KMS-11 (cell line): ENCODE data around the gene PPP1R3A.
"Not testable (repeated sequence)": the region's sequence is repeated elsewhere in the genome, so short reads cannot be mapped to it uniquely, and the experiment has no call there.

Source experiments
- H2AFZ ChIP-seq: fragments of 200-600 bp; sonication (generic); 2 replicates; pipeline ENCODE4 v1.6.1; 2016; ENCODE audit warnings: antibody characterized with exemption, mixed run types, low read depth
- H3K27ac ChIP-seq: fragments of 200-600 bp; sonication (generic); 2 replicates; pipeline ENCODE4 v1.6.1; 2016; ENCODE audit warnings: mild to moderate bottlenecking, mixed run types
- H3K27me3 ChIP-seq: fragments of 200-600 bp; sonication (generic); 2 replicates; pipeline ENCODE4 v1.6.1; 2017; ENCODE audit warnings: mild to moderate bottlenecking, low read depth, mixed run types, moderate library complexity; ENCODE audit not compliant: insufficient read depth
- H3K36me3 ChIP-seq: fragments of 200-600 bp; sonication (generic); 2 replicates; pipeline ENCODE4 v1.6.1; 2017; ENCODE audit warnings: mild to moderate bottlenecking, mixed run types; ENCODE audit not compliant: insufficient read depth
- H3K4me1 ChIP-seq: fragments of 200-600 bp; sonication (generic); 2 replicates; pipeline ENCODE4 v1.6.1; 2016; ENCODE audit warnings: mild to moderate bottlenecking, low read depth, mixed run types; ENCODE audit not compliant: poor library complexity, severe bottlenecking
- H3K4me2 ChIP-seq: fragments of 200-600 bp; sonication (generic); 2 replicates; pipeline ENCODE4 v1.7.0; 2016; ENCODE audit warnings: mild to moderate bottlenecking, mixed run types
- H3K4me3 ChIP-seq: fragments of 200-600 bp; sonication (generic); IDR thresholded peaks from 2 replicates; pipeline ENCODE4 v1.6.1; 2017; ENCODE audit warnings: low read depth, low read length, mixed read lengths; ENCODE audit not compliant: insufficient read depth
- H3K79me2 ChIP-seq: fragments of 200-600 bp; sonication (generic); 2 replicates; pipeline ENCODE4 v1.6.1; 2016; ENCODE audit warnings: low read depth, mixed run types; ENCODE audit not compliant: insufficient read depth
- H3K9ac ChIP-seq: fragments of 200-600 bp; sonication (generic); 2 replicates; pipeline ENCODE4 v1.6.1; 2016; ENCODE audit warnings: mild to moderate bottlenecking, mixed run types
- H4K20me1 ChIP-seq: fragments of 200-600 bp; sonication (generic); 2 replicates; pipeline ENCODE4 v1.6.1; 2016; ENCODE audit warnings: mild to moderate bottlenecking, mixed run types; ENCODE audit not compliant: insufficient read depth
- TF ChIP-seq, protein P1 (sequence below): fragments of 200-600 bp; sonication (generic); conservative IDR thresholded peaks from 2 replicates; pipeline ENCODE4 v1.6.1; 2017; ENCODE audit warnings: low read depth, mild to moderate bottlenecking, antibody characterized with exemption, low read length, moderate library complexity, mixed read lengths

The PPP1R3A gene

DNA sequence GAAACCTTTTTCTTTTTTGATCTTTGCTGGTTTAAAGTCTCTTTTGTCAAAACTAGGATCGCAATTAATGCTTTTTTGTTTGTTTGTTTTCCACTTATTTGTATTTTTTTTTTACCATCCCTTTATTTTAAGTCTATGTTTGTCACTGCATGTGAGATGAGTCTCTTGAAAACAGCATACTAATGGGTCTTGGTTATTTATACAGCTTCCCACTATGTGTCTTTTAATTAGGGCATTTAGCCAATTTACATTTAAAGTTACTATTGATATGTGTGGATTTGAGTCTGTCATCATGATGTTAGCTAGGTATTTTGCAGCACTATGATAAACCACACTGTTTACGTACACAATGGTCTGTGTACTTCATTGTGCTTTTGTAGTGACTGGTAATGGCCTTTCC lies 34.7 kb upstream of the PPP1R3A start:
- Histone ChIP-seq H3K4me3 (no peak overlapping the region), H3K4me1 (no peaks in the 10 kb centered on the region), H2AFZ (no peak overlapping the region), H3K27ac (no peak overlapping the region), H4K20me1 (no peaks in the 10 kb centered on the region), H3K27me3 (no peaks in the 10 kb centered on the region), H3K4me2 (no peak overlapping the region), H3K36me3 (no peaks in the 10 kb centered on the region), H3K79me2 (no peaks in the 10 kb centered on the region), H3K9ac (no peak overlapping the region)
- TF ChIP-seq, protein P1, sequence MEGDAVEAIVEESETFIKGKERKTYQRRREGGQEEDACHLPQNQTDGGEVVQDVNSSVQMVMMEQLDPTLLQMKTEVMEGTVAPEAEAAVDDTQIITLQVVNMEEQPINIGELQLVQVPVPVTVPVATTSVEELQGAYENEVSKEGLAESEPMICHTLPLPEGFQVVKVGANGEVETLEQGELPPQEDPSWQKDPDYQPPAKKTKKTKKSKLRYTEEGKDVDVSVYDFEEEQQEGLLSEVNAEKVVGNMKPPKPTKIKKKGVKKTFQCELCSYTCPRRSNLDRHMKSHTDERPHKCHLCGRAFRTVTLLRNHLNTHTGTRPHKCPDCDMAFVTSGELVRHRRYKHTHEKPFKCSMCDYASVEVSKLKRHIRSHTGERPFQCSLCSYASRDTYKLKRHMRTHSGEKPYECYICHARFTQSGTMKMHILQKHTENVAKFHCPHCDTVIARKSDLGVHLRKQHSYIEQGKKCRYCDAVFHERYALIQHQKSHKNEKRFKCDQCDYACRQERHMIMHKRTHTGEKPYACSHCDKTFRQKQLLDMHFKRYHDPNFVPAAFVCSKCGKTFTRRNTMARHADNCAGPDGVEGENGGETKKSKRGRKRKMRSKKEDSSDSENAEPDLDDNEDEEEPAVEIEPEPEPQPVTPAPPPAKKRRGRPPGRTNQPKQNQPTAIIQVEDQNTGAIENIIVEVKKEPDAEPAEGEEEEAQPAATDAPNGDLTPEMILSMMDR = no peak

DNA sequence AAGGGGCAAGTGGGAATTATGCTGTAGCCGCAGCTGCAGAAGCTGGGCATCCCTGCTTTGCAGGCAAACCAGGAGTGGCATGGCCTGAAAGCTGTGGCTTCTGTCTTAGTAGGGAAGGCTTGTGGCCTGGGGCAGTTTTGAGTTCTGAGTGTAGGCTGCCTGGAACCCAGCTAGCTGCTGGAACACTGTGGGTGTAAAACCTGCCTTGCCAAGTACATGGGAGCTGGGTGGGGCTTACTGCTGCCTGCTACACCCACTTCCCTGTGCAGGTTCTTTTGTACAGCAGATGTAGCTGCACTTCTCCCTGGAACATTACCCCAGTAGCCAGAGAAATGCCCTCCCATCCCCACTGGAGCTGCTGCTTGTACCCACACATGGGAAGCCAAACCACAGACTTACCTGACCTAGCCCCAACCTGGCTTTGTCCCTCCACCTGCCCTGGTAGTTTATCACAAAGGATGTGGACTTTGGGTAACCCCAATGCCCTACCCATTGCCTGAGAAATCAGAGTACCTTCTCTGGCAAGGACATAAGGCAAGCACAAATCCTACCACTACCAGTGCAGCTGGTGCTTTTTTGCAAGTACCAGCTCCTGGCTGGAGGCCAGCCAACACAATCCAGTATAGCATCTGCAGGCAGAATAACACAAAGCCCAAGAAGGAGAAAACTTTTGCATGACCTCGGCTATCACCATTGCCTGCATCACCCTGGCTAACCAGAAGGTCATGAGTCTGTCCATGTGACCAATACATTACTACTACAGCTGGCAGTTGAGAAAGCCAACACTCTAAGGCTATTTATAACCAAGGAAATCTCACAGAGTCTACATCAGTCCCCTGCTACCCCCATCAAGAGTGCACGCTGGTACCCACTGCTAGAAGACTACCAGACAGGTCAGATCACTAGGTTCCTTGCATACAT lies 26.5 kb upstream of the PPP1R3A start:
- Histone ChIP-seq H4K20me1 (no peaks in the 10 kb centered on the region), H3K36me3 (no peaks in the 10 kb centered on the region), H3K27me3 (no peaks in the 10 kb centered on the region), H3K9ac (no peak overlapping the region), H3K79me2 (no peaks in the 10 kb centered on the region), H3K4me2 (no peak overlapping the region), H3K27ac (no peak overlapping the region), H3K4me1 (no peaks in the 10 kb centered on the region), H3K4me3 (no peak overlapping the region), H2AFZ (no peak overlapping the region)
- TF ChIP-seq, protein P1 = no peak

DNA sequence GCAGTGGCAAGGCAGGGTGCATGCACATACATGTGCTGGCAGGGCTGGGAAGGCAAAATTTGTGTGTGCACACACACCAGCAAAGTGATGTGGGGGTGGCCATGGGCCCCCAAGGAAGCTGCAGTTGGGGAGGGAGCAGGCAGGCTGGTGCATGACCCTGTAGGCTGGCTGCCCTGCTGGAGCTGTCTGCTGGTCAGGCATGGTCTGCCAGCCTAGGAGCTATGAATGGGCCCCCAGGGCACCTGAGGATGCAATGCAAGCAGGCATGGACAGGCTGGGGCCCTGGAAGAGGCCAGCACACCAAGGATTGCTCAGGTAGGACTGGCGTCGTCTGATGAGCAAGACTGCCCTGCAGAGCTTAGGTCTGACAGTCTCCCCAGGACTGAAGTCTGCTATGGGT lies 18.2 kb upstream of the PPP1R3A start:
- H3K79me2 ChIP-seq = no peaks in the 10 kb centered on the region
- H4K20me1 ChIP-seq = no peaks in the 10 kb centered on the region
- no peaks in the 10 kb centered on the region for H3K27me3 ChIP-seq
- no peak overlapping the region for H3K27ac ChIP-seq
- H3K9ac ChIP-seq = no peak overlapping the region
- H3K4me2 ChIP-seq = no peak overlapping the region
- H3K4me3 ChIP-seq = no peak overlapping the region
- H2AFZ ChIP-seq = no peak overlapping the region
- H3K36me3 ChIP-seq = no peaks in the 10 kb centered on the region
- TF ChIP-seq, protein P1 = no peak
- no peaks in the 10 kb centered on the region for H3K4me1 ChIP-seq

DNA sequence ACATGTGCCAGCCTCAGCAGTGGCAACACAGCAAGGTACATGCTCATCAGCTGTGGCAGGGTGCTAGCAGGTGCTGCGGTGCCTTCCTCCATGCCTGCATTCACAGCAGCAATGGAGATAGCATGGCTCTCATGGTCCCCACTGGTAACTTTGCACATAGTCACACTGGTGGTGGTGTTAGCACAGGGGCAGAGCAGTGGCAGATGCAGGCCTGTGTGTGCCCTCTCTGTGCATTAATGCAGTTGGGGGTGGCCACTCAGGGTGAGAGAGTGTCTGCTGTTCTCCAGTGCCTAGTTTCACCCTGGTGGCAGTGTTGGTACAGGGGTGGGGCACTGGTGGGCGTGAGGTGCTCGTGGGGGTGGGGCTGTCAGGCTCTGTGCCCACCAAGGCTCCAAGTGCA lies 17.7 kb upstream of the PPP1R3A start:
- Histone ChIP-seq H3K36me3 (no peaks in the 10 kb centered on the region), H3K27ac (no peak overlapping the region), H4K20me1 (no peaks in the 10 kb centered on the region), H3K9ac (no peak overlapping the region), H3K4me2 (no peak overlapping the region), H3K27me3 (no peaks in the 10 kb centered on the region), H2AFZ (no peak overlapping the region), H3K4me1 (no peaks in the 10 kb centered on the region), H3K79me2 (no peaks in the 10 kb centered on the region), H3K4me3 (no peak overlapping the region)
- TF ChIP-seq, protein P1 = no peak

DNA sequence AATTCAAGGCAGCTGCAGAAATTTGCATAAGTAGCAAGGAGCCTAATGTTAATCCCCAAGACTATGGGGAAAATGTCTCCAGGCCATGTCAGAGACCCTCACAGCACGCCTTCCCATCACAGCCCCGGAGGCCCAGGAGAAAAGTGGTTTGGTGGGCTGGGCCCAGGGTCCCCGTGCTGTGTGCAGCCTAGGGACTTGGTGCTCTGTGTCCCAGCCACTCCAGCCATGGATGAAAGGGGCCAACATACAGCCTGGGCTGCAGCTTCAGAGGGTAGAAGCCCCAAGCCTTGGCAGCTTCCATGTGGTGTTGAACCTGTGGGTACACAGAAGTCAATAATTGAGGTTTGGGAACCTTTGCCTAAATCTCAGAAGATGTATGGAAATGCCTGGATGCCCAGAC lies 10.6 kb upstream of the PPP1R3A start:
- H3K36me3 ChIP-seq, H3K9ac ChIP-seq, H3K27me3 ChIP-seq, H3K4me1 ChIP-seq, H3K4me2 ChIP-seq, H3K27ac ChIP-seq, H4K20me1 ChIP-seq, H3K79me2 ChIP-seq, H2AFZ ChIP-seq, H3K4me3 ChIP-seq: not testable (repeated sequence)
